Suppressor macrophage treated with lipopolysaccharide for 1 hour (primary cell): ENCODE measurements around the gene ZNF813.
A peak's percentile ranks its signal among the peaks of the same experiment; 100 is the strongest.

ENCODE experiments used
- DNase-seq, 3 donors: peaks; one replicate each; pipeline ENCODE4 v3.0.0-alpha.2; 2020 to 2022

Gene ZNF813

DNA sequence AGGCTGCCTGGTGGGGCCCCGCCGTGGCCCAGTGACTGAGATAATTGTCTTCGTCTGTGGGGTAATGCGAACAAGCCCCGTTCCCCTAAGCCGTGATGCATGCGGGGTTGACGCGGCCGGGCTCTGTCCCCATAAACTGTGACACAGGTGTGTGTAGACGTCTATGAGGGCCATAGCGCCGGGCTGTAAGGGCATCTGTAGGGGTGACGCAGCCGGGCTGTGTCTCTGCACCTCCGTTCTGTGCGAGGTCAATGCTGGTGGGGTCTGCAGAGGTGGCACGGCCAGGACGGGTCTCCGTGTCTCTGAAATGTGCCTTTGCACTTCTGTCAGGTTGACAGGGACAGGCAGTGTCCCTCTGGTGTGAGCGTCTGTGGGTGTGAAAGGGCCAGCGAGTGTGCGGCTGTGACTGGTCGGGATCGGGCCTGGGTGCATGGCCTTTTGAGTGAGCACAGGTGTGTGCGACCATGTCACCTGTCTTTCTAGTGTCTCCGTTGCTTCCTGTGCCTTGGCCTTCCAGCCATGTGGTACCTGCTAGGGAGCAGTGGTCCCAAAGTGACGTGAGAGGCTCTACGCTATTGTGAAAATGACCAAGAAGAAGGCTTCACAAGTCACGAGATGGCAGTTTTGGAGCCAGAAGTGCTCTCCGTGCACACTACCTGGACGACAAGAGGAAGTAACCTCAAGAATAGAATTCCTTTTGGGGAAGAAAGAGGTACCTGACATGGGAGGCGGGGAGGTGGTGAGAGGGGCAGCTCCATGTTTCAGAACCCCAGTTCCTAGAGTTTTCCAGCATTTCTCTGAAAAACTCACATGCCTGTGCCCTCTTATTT is 54.1 kb downstream of the ZNF813 start:
- no peak for DNase-seq

DNA sequence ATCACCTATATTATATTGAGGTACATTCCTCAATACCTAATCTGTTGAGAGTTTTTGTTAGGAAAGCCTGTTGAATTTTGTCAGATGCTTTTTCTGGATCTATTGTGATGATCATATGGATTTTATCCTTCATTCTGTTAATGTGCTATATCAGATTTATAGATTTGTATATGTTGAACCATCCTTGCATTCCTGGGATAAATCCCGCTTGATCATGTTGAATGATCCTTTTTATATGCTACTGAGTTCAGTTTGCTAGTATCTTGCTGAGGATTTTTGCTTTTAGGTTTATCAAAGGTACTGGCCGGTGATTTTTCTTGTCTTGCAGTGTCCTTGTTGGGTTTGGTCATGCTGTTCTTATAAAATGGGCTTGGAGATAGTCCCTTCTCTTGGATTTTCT is 58.4 kb downstream of the ZNF813 start:
- DNase-seq = no peak

DNA sequence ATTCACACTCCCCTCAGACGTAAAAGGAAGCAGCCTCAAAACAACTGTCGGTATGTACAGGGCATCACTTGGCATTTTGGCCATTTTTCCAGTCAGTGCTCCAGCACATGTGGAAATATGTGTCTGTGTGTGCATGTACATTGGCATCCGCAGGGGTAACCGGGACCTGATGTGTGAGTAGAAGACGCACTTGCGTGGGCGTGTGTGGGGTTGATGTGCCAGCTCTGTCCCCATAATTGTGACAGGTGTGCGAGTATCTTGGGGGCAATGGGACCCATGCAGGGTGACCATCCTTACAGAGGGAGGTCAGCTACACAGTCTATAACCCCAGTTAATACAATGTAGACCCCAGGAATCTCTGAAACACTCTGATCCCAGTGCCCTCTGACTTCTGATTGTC is 63.1 kb downstream of the ZNF813 start:
- DNase-seq = no peak

- DNase-seq = no peak
Observed at GRCh38 chr19:53531457-53531856, 63.9 kb downstream of the ZNF813 start.

DNA sequence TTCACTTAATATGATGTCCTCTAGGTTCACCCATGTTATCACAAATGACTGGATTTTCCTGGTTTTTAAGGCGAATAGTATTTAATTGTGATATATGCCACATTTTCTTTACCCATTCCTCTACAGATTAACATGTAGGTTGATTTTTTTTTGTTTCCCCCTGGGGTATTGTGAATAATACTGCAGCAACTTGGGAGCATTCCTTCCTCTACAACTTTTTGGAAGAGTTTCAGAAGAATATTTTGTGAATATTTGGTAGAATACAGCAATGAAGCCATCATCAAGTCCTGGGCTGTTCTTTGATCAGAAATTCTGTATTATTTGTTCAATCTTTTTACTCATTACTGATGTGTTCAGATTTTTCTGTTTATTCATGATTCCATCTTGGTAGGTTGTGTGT is 64.8 kb downstream of the ZNF813 start:
- no peak for DNase-seq

DNA sequence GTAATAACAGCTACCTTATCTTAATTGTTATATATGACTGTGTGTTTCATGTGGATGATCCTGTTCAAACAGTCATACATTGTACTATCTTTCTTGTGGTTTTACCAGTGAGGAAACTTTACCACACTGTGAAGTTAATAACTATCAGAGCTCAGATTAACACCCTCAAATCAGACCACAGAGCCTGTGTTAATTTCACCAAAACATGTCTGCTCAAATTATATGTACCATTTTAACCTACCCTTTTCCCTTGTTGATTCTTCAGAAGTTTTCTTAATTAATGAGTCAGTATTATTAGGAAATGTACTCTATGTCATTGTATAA is 68.7 kb downstream of the ZNF813 start:
- no peak for DNase-seq

DNA sequence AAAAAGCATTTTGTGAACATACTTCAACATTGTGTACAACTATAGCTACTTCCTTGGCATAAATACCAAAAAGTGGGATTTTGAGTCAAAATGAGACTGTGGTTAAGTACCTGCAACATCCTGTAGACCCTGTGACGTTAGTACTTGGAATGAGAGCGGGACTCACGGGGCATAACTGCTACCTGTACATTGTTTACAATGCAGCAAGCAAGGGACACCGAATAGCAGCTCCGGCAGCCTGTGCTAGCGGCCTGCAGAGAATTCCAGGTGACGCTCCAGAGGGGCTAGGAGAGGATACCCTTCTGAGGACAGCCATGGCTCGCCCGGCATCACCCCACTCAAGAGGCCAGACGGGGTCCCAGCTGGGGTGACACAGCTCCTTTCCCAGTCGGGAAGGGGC is 69.6 kb downstream of the ZNF813 start:
- DNase-seq = no peak

GRCh38 chr19:53537521-53538377 is 70.2 kb downstream of the ZNF813 start, which contains the start of gene ZNF331:
Gene ZNF331, plus strand, starts transcription at chr19:53538145. Its CDS starts 31,232 bp downstream, at chr19:53569377.
- DNase-seq = peak; percentile 89 to 93 (median 92)

GRCh38 chr19:53538378-53539109 is 71.0 kb downstream of the ZNF813 start:
- DNase-seq = no peak

DNA sequence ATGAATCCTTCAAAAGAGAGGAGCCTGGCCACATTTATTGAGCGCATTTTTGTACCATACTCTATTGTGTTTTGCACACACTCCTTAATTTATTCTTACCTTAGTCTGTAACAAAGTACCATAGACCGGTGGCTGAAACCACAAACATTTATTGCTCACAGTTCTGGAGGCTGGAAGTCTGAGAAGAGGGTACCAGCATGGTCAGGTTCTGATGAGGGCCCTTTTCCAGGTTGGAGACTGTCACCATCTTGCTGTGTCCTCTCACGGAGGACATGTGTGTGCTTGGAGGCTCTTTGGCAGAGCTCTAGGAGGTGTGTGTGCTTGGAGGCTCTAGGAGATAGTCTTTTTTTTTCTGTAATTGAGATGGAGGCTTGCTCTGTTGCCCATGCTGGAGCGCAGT is 72.6 kb downstream of the ZNF813 start:
- no peak for DNase-seq

DNA sequence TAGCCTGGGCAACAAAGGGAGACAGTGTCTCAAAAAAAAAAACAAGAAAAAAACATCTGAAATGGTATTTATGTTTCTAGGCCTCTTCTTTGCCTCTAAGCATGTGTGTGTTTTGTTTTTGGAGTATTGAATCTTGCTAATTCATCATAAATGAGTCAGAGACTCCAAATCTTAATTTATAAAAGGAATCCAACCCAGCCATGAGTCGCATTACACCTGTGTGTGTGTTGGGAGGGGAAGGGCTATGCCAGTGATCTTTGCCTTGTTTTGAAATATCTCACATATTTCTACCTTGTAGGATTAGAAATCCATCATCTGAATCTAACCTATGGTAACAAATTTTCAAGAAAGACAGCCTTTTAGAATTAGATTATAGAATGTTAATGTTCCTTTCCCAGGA is 74.4 kb downstream of the ZNF813 start:
- no peak for DNase-seq

DNA sequence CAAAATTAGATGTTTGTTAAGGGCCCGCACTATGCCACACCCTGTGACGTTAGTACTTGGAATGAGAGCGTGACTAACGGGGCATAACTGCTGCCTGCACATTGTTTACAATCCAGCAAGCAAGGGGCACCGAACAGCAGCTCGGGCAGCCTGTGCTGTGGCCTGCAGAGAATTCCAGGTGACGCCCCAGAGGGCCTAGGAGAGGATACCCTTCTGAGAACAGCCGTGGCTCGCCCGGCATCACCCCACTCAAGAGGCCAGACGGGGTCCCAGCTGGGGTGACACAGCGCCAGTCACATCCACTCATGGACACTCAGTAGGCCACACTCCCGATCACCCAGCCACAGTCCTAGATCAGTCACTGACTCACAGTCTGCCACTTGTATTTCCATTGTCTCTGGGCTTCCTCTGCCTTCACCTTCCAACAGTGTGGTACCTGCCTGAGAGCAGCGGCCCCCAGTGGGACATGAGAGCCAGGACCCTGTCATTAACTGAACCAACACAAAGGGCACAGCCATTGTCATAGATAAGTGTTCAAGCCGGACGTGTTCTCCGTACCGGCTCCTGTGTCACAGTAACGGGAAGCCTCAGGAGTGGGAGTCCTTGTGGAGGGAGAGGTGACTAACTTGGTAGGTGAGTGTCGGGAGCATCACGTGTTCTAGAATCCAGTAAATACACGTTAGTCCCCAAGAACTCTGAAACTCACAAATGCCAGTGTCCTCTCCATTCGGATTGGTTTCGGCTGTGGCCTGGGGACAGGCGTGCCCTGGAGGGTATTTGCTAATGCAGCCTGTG is 77.9 kb downstream of the ZNF813 start:
- no peak for DNase-seq
